ENCODE data around the gene SLC33A1. TPM values are rescaled to one million over a fixed set of nuclear protein-coding genes. Genes with fewer than 3 reads are reported as not detected.

SLC33A1 gene
- total and polyA plus RNA-seq, 2 of the 13 experiments (the other 11 are each of a cell fraction or from before 2014, with no cell fraction given): 20.0 to 32.1 TPM

DNA sequence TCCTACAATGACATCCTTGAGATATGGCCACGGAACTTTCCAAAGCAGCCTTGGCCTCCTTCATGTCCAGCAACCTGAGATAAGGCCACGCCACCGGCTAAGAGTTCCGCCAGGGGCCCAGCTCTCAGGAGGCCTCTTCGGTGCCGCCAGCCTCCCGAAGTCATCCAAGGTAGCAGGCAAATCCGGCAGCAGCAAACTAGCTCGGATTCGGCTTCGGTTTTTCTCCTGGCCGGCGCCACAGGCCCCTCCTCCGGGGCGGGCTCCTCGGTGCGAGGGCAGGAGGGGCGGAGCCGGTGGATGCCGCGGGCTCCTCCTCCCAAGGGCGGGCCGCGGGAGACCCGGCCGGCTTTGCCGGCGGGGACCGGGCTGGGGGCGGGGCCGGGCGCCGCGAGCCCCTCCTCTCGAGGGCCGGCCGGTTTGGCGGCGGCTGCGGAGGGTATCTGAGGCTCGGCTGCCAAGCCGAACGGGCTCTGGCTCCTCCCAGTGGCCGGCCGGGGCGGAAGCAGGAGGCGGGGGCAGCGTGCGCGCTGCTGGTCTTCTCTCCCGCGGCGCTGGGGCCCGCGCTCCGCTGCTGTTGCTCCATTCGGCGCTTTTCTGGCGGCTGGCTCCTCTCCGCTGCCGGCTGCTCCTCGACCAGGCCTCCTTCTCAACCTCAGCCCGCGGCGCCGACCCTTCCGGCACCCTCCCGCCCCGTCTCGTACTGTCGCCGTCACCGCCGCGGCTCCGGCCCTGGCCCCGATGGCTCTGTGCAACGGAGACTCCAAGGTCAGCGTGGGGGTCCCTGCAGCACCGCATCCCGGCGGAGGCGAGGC is 16.1 kb upstream of the SLC33A1 start, which contains the start of gene GMPS (continued):
- peak in 1 of 2 experiments; percentile 28; a peak in 1 of 4 replicates for TF ChIP-seq REST (IDR thresholded peaks at IDR 0.05; ENCODE audit: borderline replicate concordance in 1 of 2, low read depth in 1 of 2, low read length in 2 of 2)
- TF ChIP-seq ZFAT (CRISPR knock-in tag; conservative IDR thresholded peaks at IDR 0.05): no peak
- TF ChIP-seq, protein P1, sequence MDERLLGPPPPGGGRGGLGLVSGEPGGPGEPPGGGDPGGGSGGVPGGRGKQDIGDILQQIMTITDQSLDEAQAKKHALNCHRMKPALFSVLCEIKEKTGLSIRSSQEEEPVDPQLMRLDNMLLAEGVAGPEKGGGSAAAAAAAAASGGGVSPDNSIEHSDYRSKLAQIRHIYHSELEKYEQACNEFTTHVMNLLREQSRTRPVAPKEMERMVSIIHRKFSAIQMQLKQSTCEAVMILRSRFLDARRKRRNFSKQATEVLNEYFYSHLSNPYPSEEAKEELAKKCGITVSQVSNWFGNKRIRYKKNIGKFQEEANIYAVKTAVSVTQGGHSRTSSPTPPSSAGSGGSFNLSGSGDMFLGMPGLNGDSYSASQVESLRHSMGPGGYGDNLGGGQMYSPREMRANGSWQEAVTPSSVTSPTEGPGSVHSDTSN (CRISPR knock-in tag; IDR thresholded peaks at IDR 0.05): no peak
- no peak for TF ChIP-seq ZBTB42 (CRISPR knock-in tag; IDR thresholded peaks at IDR 0.05)
- no peak for TF ChIP-seq ZZZ3 (CRISPR knock-in tag; IDR thresholded peaks at IDR 0.05; ENCODE audit: borderline replicate concordance)
- TF ChIP-seq TSC22D2 (CRISPR knock-in tag; IDR thresholded peaks at IDR 0.05; ENCODE audit: borderline replicate concordance): no peak
- TF ChIP-seq FUBP1 (CRISPR knock-in tag; IDR thresholded peaks at IDR 0.05; ENCODE audit: borderline replicate concordance): no peak
- 0 out of 2 replicates have a peak, but pooled peaks have one; percentile 27 for TF ChIP-seq KDM4B (CRISPR knock-in tag; IDR thresholded peaks at IDR 0.05)
- TF ChIP-seq KLF12 (CRISPR knock-in tag; IDR thresholded peaks at IDR 0.05; ENCODE audit: borderline replicate concordance): 0 out of 2 replicates have a peak, but pooled peaks have one; percentile 7
- TF ChIP-seq ZNF549 (CRISPR knock-in tag; IDR thresholded peaks at IDR 0.05): no peak
- TF ChIP-seq ZNF768 (CRISPR knock-in tag; IDR thresholded peaks at IDR 0.05): peak; percentile 52; the same call in 1 of the 2 replicates
- TF ChIP-seq, protein P2, sequence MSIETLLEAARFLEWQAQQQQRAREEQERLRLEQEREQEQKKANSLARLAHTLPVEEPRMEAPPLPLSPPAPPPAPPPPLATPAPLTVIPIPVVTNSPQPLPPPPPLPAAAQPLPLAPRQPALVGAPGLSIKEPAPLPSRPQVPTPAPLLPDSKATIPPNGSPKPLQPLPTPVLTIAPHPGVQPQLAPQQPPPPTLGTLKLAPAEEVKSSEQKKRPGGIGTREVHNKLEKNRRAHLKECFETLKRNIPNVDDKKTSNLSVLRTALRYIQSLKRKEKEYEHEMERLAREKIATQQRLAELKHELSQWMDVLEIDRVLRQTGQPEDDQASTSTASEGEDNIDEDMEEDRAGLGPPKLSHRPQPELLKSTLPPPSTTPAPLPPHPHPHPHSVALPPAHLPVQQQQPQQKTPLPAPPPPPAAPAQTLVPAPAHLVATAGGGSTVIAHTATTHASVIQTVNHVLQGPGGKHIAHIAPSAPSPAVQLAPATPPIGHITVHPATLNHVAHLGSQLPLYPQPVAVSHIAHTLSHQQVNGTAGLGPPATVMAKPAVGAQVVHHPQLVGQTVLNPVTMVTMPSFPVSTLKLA (IDR thresholded peaks at IDR 0.05): no peak
- TF ChIP-seq TFDP1 (CRISPR knock-in tag; IDR thresholded peaks at IDR 0.05; ENCODE audit: borderline replicate concordance): no peak
- no peak for TF ChIP-seq HNRNPK (IDR thresholded peaks at IDR 0.05; ENCODE audit: low read depth, low read length, poor library complexity, severe bottlenecking)
- TF ChIP-seq SMAD3 (CRISPR knock-in tag; IDR thresholded peaks at IDR 0.05): peak; percentile 75; the same call in 1 of the 2 replicates
- no peak for TF ChIP-seq ZNF468 (CRISPR knock-in tag; IDR thresholded peaks at IDR 0.05)
- no peak for TF ChIP-seq ZNF136 (CRISPR knock-in tag; IDR thresholded peaks at IDR 0.05; ENCODE audit: low read depth)
- 0 out of 2 replicates have a peak, but pooled peaks have one; percentile 18 for TF ChIP-seq FOXO1 (CRISPR knock-in tag; IDR thresholded peaks at IDR 0.05)
- no peak for TF ChIP-seq SMYD3 (CRISPR knock-in tag; IDR thresholded peaks at IDR 0.05)
